Memory B cell (primary cell): Measurements from ENCODE around the gene KRTAP4-6.
"Not testable (repeated sequence)": the region's sequence is repeated elsewhere in the genome, so short reads cannot be mapped to it uniquely, and the experiment has no call there.

Experiments used
- ATAC-seq: fragments of 150-1000 bp; cut with Tn5 transposase; 2 replicates; pipeline ENCODE4 v1.10.0; 2021; ENCODE audit warnings: low read depth, mild to moderate bottlenecking, moderate library complexity
- DNase-seq, 2 donors: peaks; one replicate each; pipeline ENCODE4 v3.0.0; 2022; ENCODE audit warnings: low spot score in 2 of 2
- H3K27ac Mint-ChIP-seq: one replicate; pipeline ENCODE4 v1.8.0; 2022; ENCODE audit warnings: mild to moderate bottlenecking, moderate library complexity, mixed read lengths
- H3K27me3 Mint-ChIP-seq: one replicate; pipeline ENCODE4 v1.8.0; 2022; ENCODE audit warnings: mixed read lengths
- H3K36me3 Mint-ChIP-seq: one replicate; pipeline ENCODE4 v1.8.0; 2022; ENCODE audit warnings: mild to moderate bottlenecking, mixed read lengths
- H3K4me1 Mint-ChIP-seq: one replicate; pipeline ENCODE4 v1.8.0; 2022; ENCODE audit warnings: mixed read lengths
- H3K4me3 Mint-ChIP-seq: one replicate; pipeline ENCODE4 v1.8.0; 2022; ENCODE audit warnings: mild to moderate bottlenecking, moderate library complexity, mixed read lengths
- H3K9me3 Mint-ChIP-seq: one replicate; pipeline ENCODE4 v1.8.0; 2022; ENCODE audit warnings: mixed read lengths

KRTAP4-6 gene

GRCh38 chr17:41127371-41127770 is 13.0 kb downstream of the KRTAP4-6 start:
- peaks cover 6% of the 10 kb centered on the region for H3K9me3 Mint-ChIP-seq
- H3K27ac Mint-ChIP-seq, result no peak overlapping the region
- H3K27me3 Mint-ChIP-seq, result peaks cover 6% of the 10 kb centered on the region
- H3K4me3 Mint-ChIP-seq, result no peak overlapping the region
- ATAC-seq, result no peak
- peaks cover 15% of the 10 kb centered on the region for H3K4me1 Mint-ChIP-seq
- H3K36me3 Mint-ChIP-seq, result no peaks in the 10 kb centered on the region
- no peak for DNase-seq

GRCh38 chr17:41126412-41126811 is 13.9 kb downstream of the KRTAP4-6 start:
- Mint-ChIP-seq H3K4me3 (no peak overlapping the region), H3K36me3 (no peaks in the 10 kb centered on the region), H3K9me3 (peaks cover 6% of the 10 kb centered on the region), H3K27ac (no peak overlapping the region), H3K4me1 (peaks cover 11% of the 10 kb centered on the region), H3K27me3 (peaks cover 5% of the 10 kb centered on the region)
- ATAC-seq, result no peak
- no peak for DNase-seq

GRCh38 chr17:41125064-41125463 is 15.3 kb downstream of the KRTAP4-6 start:
- H3K36me3 Mint-ChIP-seq, result no peaks in the 10 kb centered on the region
- peaks cover 5% of the 10 kb centered on the region for H3K27me3 Mint-ChIP-seq
- H3K4me1 Mint-ChIP-seq, result peaks cover 14% of the 10 kb centered on the region
- no peak for ATAC-seq
- no peak for DNase-seq
- H3K27ac Mint-ChIP-seq, result no peak overlapping the region
- H3K9me3 Mint-ChIP-seq, result peaks cover 6% of the 10 kb centered on the region
- no peak overlapping the region for H3K4me3 Mint-ChIP-seq

GRCh38 chr17:41123991-41124371 is 16.4 kb downstream of the KRTAP4-6 start, which contains the start of gene KRTAP4-12:
Gene KRTAP4-12 (minus strand): TSS chr17:41124182. CDS start chr17:41124122, 60 bp downstream.
- H3K27me3 Mint-ChIP-seq, H3K36me3 Mint-ChIP-seq, DNase-seq, H3K27ac Mint-ChIP-seq, ATAC-seq, H3K9me3 Mint-ChIP-seq: not testable (repeated sequence)
- Mint-ChIP-seq H3K4me1 (peaks cover 17% of the 10 kb centered on the region), H3K4me3 (peak within 1 kb of the TSS; percentile 53)

- ATAC-seq, H3K27ac Mint-ChIP-seq, H3K36me3 Mint-ChIP-seq, H3K27me3 Mint-ChIP-seq, H3K9me3 Mint-ChIP-seq, DNase-seq: not testable (repeated sequence)
- H3K4me3 Mint-ChIP-seq, result peak overlapping the region; percentile 53
- H3K4me1 Mint-ChIP-seq, result peaks cover 17% of the 10 kb centered on the region
These were observed 16.9 kb downstream of the KRTAP4-6 start for GRCh38 chr17:41123292-41123990.

GRCh38 chr17:41121742-41122141 is 18.6 kb downstream of the KRTAP4-6 start:
- Mint-ChIP-seq H3K4me1 (peaks cover 22% of the 10 kb centered on the region), H3K4me3 (no peak overlapping the region), H3K27me3 (peaks cover 12% of the 10 kb centered on the region), H3K36me3 (peaks cover 2% of the 10 kb centered on the region), H3K27ac (no peak overlapping the region), H3K9me3 (peaks cover 7% of the 10 kb centered on the region)
- ATAC-seq (no peak), DNase-seq (no peak)

- DNase-seq (peak in 1 of 2 donors; percentile 16), ATAC-seq (peak; percentile 79)
- not testable (repeated sequence) for H3K9me3 Mint-ChIP-seq, H3K36me3 Mint-ChIP-seq
- H3K27me3 Mint-ChIP-seq, result peaks cover 12% of the 10 kb centered on the region
- H3K4me3 Mint-ChIP-seq, result peak overlapping the region; percentile 69
- peak overlapping the region; percentile 87 for H3K27ac Mint-ChIP-seq
- H3K4me1 Mint-ChIP-seq, result peaks cover 29% of the 10 kb centered on the region
These were observed 20.4 kb downstream of the KRTAP4-6 start for GRCh38 chr17:41119696-41120690.

GRCh38 chr17:41118721-41119120 is 21.6 kb downstream of the KRTAP4-6 start:
- Mint-ChIP-seq H3K4me1 (peaks cover 29% of the 10 kb centered on the region), H3K9me3 (peaks cover 5% of the 10 kb centered on the region), H3K4me3 (no peak overlapping the region), H3K27me3 (peaks cover 12% of the 10 kb centered on the region), H3K27ac (no peak overlapping the region), H3K36me3 (peaks cover 2% of the 10 kb centered on the region)
- no peak for DNase-seq
- no peak for ATAC-seq

GRCh38 chr17:41117846-41118386 is 22.4 kb downstream of the KRTAP4-6 start, which contains the start of gene KRTAP4-11:
Gene KRTAP4-11 (minus strand): TSS chr17:41118373. CDS start chr17:41118315, 58 bp downstream.
- peaks cover 24% of the 10 kb centered on the region for H3K4me1 Mint-ChIP-seq

GRCh38 chr17:41116297-41116696 is 24.0 kb downstream of the KRTAP4-6 start:
- H3K4me3 Mint-ChIP-seq, result no peak overlapping the region
- peaks cover 24% of the 10 kb centered on the region for H3K4me1 Mint-ChIP-seq
- DNase-seq (peak in 1 of 2 donors; percentile 15), ATAC-seq (peak; percentile 77)
- H3K27ac Mint-ChIP-seq, result no peak overlapping the region
- peaks cover 4% of the 10 kb centered on the region for H3K9me3 Mint-ChIP-seq
- H3K36me3 Mint-ChIP-seq, result peaks cover 3% of the 10 kb centered on the region
- H3K27me3 Mint-ChIP-seq, result peaks cover 7% of the 10 kb centered on the region

More at GRCh38 chr17:41117846-41118386, 22.4 kb downstream of the KRTAP4-6 start, which contains the start of gene KRTAP4-11:
- not testable (repeated sequence) for H3K4me3 Mint-ChIP-seq, H3K9me3 Mint-ChIP-seq, ATAC-seq, DNase-seq, H3K36me3 Mint-ChIP-seq, H3K27me3 Mint-ChIP-seq
- H3K27ac Mint-ChIP-seq, result peak within 1 kb of the TSS; percentile 29

GRCh38 chr17:41111151-41111885 is 29.0 kb downstream of the KRTAP4-6 start:
- H3K27ac Mint-ChIP-seq, result no peak overlapping the region
- no peak for DNase-seq
- no peaks in the 10 kb centered on the region for H3K27me3 Mint-ChIP-seq
- H3K4me3 Mint-ChIP-seq, result no peak overlapping the region
- H3K36me3 Mint-ChIP-seq, result peaks cover 2% of the 10 kb centered on the region
- peaks cover 3% of the 10 kb centered on the region for H3K9me3 Mint-ChIP-seq
- ATAC-seq, result no peak
- peaks cover 11% of the 10 kb centered on the region for H3K4me1 Mint-ChIP-seq

GRCh38 chr17:41108728-41109386 is 31.5 kb downstream of the KRTAP4-6 start:
- not testable (repeated sequence) for H3K27me3 Mint-ChIP-seq, DNase-seq, H3K36me3 Mint-ChIP-seq, H3K4me1 Mint-ChIP-seq, H3K9me3 Mint-ChIP-seq
- H3K27ac Mint-ChIP-seq, result peak overlapping the region; percentile 4
- ATAC-seq, result peak; percentile 64
- H3K4me3 Mint-ChIP-seq, result peak overlapping the region; percentile 50

- ATAC-seq, result no peak
- no peak for DNase-seq
- peaks cover 5% of the 10 kb centered on the region for H3K27me3 Mint-ChIP-seq
- no peak overlapping the region for H3K27ac Mint-ChIP-seq
- H3K4me1 Mint-ChIP-seq, result peaks cover 8% of the 10 kb centered on the region
- peaks cover 2% of the 10 kb centered on the region for H3K36me3 Mint-ChIP-seq
- peaks cover 3% of the 10 kb centered on the region for H3K9me3 Mint-ChIP-seq
- peak overlapping the region; percentile 3 for H3K4me3 Mint-ChIP-seq
These were observed 32.3 kb downstream of the KRTAP4-6 start for GRCh38 chr17:41107941-41108450.
